C4-2B (cell line): Measurements from ENCODE around the gene PPIA.
"Not testable (repeated sequence)": the region's sequence is repeated elsewhere in the genome, so short reads cannot be mapped to it uniquely, and the experiment has no call there.

Source experiments
- H3K27ac ChIP-seq: fragments of 450-650 bp; 2 replicates; pipeline ENCODE4 v1.5.1; 2017
- ZFX ChIP-seq: fragments of 450-650 bp; IDR thresholded peaks from 2 replicates; pipeline ENCODE4 v1.6.1; 2017
- TF ChIP-seq, protein P1 (sequence below): fragments of 450-650 bp; conservative IDR thresholded peaks from 2 replicates; pipeline ENCODE4 v1.5.1; 2017; ENCODE audit warnings: mild to moderate bottlenecking

PPIA gene

DNA sequence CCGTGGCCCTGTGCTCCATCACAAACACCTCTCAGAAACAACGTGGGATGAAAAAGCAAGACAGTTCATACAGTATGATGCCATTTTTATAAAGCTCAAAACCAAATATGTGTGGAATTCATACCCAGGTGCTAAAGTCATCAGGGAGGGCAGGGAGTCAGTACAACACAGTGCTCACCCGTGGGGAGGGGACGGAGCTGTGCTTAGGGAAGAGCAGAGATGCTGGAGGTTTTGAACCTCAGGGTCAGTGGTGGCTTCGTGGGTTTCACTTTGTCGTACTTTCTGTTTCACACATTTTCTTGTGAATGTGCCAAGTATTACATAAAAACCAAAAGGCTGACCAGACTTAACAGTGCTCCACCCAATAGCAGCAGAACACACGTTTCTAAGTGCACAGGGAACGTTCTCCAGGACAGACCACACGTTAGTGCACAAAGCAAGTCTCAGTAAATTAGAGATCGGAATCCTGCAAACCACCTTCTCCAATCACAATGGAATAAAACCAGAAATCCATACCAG, 26.6 kb upstream of the PPIA start:
- no peak overlapping the region for H3K27ac ChIP-seq
- no peak for TF ChIP-seq ZFX
- TF ChIP-seq, protein P1, sequence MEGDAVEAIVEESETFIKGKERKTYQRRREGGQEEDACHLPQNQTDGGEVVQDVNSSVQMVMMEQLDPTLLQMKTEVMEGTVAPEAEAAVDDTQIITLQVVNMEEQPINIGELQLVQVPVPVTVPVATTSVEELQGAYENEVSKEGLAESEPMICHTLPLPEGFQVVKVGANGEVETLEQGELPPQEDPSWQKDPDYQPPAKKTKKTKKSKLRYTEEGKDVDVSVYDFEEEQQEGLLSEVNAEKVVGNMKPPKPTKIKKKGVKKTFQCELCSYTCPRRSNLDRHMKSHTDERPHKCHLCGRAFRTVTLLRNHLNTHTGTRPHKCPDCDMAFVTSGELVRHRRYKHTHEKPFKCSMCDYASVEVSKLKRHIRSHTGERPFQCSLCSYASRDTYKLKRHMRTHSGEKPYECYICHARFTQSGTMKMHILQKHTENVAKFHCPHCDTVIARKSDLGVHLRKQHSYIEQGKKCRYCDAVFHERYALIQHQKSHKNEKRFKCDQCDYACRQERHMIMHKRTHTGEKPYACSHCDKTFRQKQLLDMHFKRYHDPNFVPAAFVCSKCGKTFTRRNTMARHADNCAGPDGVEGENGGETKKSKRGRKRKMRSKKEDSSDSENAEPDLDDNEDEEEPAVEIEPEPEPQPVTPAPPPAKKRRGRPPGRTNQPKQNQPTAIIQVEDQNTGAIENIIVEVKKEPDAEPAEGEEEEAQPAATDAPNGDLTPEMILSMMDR, result no peak

DNA sequence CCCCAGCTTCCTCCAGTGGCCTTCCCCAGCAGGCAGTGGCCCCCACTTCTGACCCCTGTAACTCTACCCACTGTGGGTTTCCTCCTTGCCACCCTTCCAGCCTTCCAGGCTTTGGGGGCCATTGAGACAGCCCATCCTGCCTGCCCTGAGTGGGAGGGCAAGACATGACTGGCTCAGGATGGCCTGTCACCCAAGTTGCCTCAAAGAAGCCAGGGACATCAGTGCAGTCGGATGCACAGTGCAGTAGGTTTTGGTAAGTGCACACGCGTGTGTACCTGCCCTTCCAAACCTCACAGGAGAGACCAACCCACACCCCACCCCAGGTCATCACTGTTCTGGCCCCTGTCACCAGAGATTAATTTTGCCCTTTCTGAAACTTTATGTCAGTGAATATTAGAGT, 25.1 kb upstream of the PPIA start:
- TF ChIP-seq ZFX, result no peak
- TF ChIP-seq, protein P1, result no peak
- no peak overlapping the region for H3K27ac ChIP-seq

DNA sequence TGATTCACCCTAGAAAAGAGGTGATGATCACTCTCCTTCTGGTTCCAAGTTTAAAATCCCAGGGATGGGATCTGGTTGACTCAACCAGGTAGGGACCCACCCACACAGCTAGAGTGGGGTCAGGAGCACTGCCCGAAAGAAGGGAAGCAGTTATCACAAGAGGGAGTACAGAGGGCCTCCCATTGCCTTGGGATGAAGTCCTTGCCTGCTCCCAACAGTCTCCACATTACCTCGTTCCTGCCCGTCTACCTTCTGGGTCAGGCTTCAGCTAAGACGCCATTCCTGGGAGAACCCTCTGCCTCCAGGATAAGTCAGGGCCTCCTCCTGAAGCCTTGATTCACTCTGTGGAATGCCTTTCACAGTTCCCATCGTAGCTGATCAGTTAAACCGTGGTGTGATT, 24.0 kb upstream of the PPIA start:
- no peak overlapping the region for H3K27ac ChIP-seq
- no peak for TF ChIP-seq ZFX
- TF ChIP-seq, protein P1, result no peak

DNA sequence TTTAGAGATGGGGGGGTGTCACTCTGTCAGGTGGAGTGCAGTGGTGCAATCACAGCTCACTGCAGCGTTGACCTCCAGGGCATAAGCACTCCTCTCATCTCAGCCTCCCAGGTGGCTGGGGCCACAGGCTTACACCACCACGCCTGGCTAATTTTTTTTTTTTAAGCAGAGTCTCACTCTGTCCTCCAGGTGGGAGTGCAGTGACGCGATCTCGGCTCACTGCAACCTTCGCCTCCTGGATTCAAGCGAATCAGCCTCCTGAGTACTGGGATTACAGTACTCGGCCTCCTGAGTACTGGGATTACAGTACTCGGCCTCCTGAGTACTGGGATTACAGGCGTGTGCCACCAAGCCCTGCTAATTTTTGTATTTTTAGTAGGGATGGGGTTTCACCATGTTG, 23.6 kb upstream of the PPIA start:
- H3K27ac ChIP-seq, result no peak overlapping the region
- TF ChIP-seq, protein P1, result no peak
- no peak for TF ChIP-seq ZFX

DNA sequence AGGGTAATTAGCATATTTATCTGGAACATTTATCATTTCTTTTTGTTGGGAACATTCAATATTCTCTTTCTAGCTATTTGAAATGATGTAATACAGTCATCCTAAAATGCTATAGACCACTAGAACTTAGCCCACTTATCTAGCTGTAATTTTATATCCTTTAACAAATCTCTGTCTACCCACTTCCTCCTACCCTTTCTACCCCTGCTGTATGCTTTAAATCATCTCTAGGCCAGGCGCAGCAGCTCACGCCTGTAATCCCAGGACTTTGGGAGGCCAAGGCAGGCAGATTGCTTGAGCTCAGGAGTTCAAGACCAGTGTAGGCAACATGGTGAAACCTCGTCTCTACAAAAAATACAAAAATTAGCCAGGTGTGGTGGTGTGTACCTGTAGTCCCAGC, 22.0 kb upstream of the PPIA start:
- H3K27ac ChIP-seq, result not testable (repeated sequence)

DNA sequence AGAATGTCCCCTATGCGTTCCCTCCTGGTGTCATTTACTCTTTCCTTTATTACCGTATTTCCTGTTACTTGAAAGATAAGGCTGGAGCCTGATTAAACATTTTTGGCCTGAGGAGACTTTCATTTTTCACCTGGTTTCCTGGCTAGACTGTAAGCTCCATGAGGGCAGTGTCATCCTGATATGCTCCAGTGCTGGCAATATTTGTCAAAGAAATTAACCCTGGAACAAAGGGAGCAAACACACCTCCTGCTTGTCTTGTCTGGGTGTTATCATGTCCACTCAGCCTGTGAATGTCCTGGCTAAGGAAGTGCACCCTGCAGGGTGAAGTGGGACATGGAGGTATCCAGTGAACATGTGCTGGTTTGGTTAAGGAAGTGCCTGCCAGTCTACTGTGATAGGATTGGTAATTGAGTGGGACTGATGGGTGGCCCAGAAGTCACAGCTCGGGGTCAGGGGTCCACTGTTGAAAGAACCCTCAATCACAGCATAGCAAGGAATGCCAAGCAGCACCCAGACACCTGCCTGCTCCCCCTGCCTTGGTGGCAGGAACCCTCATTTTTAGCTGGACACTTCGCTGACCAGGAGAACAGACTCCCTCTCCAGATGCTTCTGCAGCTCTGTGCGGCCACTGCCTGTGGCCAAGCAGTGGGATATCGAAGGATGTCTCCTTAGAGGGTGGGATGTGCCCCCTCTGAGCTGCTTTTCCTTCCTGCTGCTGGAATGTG, 20.9 kb upstream of the PPIA start:
- H3K27ac ChIP-seq, result no peak overlapping the region
- TF ChIP-seq ZFX, result no peak
- TF ChIP-seq, protein P1, result no peak

DNA sequence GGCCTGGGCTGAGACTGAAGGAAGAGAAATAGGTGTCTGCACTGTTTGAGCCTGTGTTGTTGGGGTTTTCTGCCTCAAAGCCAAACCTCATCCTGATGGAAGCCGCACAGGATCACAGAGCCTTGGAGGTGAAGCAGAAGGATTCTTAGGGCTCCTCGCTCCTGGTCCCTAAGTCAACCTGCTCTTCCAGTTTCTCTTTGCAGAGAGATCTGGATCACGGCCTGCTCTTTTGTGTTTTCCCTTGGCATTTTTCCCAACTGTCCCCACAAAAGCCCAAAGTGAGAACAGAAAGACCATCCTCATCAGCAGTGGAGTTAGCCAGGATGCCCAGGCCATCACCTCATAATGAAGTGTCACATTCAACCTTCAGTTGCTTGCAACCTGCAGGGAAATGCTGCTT, 20.3 kb upstream of the PPIA start:
- no peak overlapping the region for H3K27ac ChIP-seq
- TF ChIP-seq, protein P1, result no peak
- TF ChIP-seq ZFX, result no peak

DNA sequence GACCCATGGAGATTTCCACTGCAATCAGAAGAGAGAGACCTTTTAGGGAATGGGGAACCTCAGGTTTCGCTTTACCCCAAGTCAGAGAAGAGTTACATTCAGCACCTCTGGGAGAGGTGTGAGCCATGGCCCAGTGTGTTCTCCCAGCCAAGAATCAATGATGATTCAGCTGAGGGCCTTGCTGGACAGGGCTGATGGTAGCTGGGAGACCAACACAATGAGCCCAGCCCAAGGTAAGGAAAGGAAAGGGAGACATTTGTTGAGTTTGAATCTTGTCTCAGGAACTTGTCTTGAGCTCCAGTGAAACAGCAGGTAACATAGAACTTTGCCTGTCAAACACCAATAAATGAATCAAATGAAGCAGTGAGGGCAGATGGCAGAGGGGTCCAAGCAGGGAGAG, 14.0 kb upstream of the PPIA start:
- TF ChIP-seq, protein P1, result no peak
- no peak for TF ChIP-seq ZFX
- H3K27ac ChIP-seq, result no peak overlapping the region
